GM12801 (cell line): ENCODE data around the gene ARHGEF37.

Experiments used
- TF ChIP-seq, protein P1 (sequence below): IDR thresholded peaks from one replicate; pipeline ENCODE4 v1.5.1; 2011; ENCODE audit warnings: control low read depth; ENCODE audit not compliant: insufficient read length; ENCODE audit errors: extremely low read depth

ARHGEF37 gene

DNA sequence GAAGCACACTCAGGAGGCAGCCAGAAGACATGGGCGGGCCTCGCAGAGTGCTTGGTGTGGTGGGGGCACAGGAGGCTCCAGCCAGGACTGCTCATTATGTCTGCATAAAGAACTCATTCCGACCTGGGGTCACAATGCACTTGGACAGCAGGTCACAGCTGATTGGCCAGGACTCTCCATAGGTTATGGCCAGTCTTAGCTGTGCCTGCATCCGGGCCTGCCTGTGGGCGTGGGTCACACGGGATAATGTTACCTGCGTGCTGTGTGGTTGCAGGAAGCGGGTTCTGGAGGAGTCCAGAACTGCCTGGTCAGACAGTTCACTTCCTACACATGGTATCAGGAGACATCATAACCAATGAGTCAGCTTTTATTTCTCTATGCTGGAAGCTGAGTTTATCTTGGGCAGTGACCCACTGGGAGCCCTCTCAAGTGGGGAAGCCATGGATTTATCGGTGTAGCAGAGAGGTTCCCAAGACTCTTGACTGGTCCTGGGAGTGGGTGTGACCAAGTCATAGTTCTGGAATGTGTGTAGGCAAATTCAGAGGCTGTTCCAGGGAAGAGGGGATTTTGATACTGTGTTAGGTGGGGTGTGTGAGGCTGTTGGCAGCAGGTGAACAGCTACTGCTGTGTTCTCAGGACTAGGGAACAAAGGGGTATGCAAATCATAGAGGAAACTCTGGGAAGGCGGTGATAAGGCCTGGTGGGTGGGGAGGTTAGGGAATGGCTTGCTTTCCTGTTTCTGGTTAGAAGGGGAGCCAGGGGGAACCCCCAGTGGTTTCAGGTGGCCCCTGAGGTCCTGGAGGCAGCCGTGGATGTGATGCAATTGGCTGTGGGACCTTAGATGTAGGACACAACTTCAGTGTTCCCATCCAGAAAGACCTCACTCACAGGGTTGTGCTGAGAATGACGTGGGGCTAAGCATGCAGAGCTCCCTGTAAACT is 51.3 kb downstream of the ARHGEF37 start:
- TF ChIP-seq, protein P1, sequence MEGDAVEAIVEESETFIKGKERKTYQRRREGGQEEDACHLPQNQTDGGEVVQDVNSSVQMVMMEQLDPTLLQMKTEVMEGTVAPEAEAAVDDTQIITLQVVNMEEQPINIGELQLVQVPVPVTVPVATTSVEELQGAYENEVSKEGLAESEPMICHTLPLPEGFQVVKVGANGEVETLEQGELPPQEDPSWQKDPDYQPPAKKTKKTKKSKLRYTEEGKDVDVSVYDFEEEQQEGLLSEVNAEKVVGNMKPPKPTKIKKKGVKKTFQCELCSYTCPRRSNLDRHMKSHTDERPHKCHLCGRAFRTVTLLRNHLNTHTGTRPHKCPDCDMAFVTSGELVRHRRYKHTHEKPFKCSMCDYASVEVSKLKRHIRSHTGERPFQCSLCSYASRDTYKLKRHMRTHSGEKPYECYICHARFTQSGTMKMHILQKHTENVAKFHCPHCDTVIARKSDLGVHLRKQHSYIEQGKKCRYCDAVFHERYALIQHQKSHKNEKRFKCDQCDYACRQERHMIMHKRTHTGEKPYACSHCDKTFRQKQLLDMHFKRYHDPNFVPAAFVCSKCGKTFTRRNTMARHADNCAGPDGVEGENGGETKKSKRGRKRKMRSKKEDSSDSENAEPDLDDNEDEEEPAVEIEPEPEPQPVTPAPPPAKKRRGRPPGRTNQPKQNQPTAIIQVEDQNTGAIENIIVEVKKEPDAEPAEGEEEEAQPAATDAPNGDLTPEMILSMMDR = no peak

DNA sequence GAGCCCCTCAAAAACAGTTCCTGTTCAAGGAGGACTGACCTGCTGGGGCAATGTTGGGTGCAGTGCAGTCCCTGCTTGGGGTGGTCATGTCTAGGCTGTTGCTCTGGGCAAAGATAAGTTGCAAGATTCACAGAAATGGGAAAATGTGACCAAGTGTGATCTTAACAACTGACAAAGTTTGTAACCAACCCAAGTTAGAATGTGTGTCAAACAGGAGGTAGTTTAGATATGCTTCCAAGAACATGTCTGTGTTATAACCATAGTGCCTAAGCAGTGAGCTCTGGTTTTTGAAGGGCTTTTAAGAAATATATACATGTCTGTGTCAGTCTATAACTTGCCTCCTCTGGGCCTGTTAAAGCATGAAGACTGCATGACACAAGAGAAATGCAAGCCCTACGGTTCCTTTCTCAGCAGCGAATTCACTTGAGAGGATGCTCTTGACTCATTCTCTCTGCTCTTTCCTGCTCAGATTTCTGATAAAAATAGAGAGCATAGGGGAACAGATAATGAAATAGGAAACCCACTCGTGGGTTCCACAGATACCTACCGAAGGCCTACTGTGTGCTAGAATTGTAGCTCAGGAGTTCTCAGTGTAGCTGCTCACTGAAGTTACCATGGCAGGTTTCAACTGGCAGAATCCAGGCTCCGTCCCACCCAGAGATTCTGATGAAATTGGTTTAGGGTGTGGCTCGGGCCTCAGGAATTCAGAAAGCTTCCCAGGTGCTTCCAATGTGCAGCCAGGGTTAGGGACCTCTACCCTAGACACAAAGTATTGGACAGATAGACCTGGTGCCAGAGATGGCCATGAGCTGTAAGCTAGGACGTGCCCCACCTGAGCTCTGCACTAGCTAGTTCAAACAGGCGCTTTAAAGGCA is 52.4 kb downstream of the ARHGEF37 start:
- TF ChIP-seq, protein P1 = no peak

DNA sequence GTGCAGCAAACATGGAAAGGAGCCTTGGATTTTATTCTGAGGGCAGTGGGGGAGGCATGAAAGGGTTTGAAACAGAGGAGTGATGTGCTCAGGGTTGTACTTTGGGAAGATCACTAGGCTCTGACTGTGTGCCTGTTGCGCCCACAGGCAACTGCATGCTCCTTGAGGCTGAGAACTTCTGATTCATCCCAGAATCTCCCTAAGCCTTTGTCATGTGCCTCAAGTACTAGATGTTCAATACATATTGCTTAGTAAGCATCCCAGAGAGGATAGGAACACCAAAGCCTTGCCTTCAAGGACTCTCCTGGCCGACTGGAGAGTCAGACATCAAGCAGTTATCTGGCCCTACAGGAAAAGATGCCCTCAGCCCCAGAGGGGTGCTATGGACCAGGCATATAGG is 54.1 kb downstream of the ARHGEF37 start:
- TF ChIP-seq, protein P1 = no peak

DNA sequence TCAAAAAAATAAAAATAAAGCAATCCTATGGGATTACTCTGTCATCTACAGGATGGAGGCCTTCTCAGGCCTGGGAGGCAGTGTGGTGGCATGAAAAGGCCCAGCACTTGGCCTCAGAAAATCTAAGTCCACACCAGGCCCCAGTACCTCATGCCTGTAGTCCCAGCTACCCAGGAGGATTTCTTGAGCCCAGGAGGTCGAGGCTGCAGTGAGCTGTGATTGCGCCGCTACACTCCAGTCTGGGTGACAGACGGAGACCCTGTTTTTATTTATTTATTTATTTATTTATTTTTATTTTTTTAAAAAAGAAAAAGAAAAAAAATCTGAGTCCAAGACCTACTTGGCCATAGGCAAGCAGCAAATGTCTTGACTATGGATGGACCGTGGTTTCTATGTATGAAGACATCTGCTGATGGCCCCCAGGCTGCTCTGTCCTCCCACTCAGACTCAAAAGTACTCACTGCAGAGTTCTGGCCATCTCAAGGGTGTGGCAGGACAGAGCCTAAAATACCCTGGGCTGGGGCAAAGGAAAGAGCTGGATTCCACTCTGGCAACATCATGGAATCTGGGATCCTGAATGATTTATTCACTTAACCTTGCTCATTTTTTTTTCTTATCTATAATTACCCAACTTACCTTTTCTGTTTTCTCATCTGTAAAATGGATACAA is 55.0 kb downstream of the ARHGEF37 start:
- TF ChIP-seq, protein P1 = no peak

DNA sequence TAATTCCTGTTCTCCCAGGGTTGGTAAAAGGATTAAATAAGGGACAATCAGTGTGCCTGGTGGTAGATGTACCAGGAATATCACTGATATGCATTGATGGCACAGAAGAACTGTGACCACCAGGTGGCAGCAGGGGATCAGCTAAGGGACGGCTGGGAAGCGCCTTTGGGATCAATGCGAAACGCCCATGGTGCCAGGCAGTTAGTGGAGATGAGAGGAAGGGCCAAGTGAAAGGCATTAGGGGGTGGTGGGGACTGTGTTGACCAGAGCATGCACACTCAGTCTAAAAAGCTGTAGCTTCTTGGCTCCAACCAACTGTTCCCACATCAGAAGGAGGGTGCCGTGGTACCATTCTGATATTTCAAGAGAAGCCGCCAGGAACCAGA is 55.6 kb downstream of the ARHGEF37 start:
- TF ChIP-seq, protein P1 = no peak

DNA sequence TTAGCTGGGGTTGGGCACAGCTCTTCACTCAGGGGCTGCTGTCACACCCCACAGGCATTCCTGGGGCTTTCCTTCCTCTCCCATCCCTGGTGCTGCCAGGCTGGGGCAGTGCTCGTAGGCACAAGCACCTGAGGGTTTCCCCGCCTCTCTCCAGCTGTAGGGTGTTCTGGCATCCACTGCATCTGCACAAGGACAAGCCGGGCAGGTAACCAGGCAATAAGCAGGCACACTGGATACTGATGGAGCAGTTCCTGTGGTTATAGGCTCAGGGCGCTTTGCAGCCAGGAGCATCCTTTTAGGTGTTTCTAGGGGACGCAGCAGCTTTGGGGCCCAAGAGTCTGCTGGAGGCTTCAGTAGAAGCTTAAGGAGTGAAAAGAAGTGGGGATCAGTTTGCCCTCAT is 56.8 kb downstream of the ARHGEF37 start:
- TF ChIP-seq, protein P1 = no peak
